Kidney epithelial cell (primary cell): ENCODE data around the gene HNF4A. TPM values are rescaled to one million over a fixed set of nuclear protein-coding genes. Genes with fewer than 3 reads are reported as not detected.

Experiments
- DNase-seq: peaks from one replicate; pipeline ENCODE4 v3.0.0-alpha.2; 2010; ENCODE audit warnings: low read depth
- H3K27me3 ChIP-seq: 2 replicates; pipeline ENCODE4 v1.6.0; 2011; ENCODE audit warnings: low read length; ENCODE audit not compliant: control insufficient read depth, insufficient read depth
- H3K36me3 ChIP-seq: 2 replicates; pipeline ENCODE4 v1.5.1; 2011; ENCODE audit warnings: low read length; ENCODE audit not compliant: control insufficient read depth, insufficient read depth
- H3K4me3 ChIP-seq: 2 replicates; pipeline ENCODE4 v1.5.1; 2011; ENCODE audit warnings: low read depth, mild to moderate bottlenecking, control low read depth, low read length
- total RNA-seq: library from RNA; depleted of rRNA; stranded (reverse); fragments of >200 nt; gene quantifications from 2 replicates; pipeline ENCODE4 v1.2.3, GENCODE V29; 2015
- TF ChIP-seq, protein P1 (sequence below): IDR thresholded peaks from 2 replicates; pipeline ENCODE4 v1.5.1; 2011; ENCODE audit warnings: mild to moderate bottlenecking, moderate library complexity, low read length, control low read depth, inconsistent platforms; ENCODE audit not compliant: insufficient read depth, poor library complexity, severe bottlenecking

The HNF4A gene
- total RNA-seq, 1 donor from 2014 or later: not detected

DNA sequence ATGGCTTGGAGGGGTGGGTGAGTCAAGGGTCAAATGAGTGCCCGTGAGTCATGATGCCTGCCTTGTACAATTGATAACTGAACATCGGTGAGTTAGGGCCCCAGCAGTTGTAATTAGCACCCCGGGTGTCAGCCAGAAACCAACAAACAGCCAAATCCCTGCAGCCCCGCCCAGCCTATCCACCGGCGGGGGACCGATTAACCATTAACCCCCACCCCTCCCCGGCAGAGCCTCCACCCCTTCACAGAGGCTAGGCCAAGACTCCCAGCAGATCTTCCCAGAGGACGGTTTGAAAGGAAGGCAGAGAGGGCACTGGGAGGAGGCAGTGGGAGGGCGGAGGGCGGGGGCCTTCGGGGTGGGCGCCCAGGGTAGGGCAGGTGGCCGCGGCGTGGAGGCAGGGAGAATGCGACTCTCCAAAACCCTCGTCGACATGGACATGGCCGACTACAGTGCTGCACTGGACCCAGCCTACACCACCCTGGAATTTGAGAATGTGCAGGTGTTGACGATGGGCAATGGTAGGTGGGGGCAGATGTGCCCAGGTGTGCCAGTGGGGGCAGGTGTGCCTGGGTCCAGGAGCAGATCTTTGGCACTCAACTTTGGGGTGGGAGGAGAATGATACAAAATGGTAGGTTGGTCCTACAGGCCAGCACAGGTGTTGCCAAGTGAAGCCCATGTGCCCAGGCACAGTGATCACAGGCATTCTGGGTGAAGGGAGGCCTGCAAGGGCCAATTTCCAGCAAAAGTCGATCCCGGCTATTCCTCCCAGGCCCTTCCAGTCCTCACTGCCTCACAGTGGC, 45.7 kb downstream of the HNF4A start:
- TF ChIP-seq, protein P1, sequence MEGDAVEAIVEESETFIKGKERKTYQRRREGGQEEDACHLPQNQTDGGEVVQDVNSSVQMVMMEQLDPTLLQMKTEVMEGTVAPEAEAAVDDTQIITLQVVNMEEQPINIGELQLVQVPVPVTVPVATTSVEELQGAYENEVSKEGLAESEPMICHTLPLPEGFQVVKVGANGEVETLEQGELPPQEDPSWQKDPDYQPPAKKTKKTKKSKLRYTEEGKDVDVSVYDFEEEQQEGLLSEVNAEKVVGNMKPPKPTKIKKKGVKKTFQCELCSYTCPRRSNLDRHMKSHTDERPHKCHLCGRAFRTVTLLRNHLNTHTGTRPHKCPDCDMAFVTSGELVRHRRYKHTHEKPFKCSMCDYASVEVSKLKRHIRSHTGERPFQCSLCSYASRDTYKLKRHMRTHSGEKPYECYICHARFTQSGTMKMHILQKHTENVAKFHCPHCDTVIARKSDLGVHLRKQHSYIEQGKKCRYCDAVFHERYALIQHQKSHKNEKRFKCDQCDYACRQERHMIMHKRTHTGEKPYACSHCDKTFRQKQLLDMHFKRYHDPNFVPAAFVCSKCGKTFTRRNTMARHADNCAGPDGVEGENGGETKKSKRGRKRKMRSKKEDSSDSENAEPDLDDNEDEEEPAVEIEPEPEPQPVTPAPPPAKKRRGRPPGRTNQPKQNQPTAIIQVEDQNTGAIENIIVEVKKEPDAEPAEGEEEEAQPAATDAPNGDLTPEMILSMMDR: no peak
- DNase-seq: no peak
- no peak overlapping the region for H3K4me3 ChIP-seq

DNA sequence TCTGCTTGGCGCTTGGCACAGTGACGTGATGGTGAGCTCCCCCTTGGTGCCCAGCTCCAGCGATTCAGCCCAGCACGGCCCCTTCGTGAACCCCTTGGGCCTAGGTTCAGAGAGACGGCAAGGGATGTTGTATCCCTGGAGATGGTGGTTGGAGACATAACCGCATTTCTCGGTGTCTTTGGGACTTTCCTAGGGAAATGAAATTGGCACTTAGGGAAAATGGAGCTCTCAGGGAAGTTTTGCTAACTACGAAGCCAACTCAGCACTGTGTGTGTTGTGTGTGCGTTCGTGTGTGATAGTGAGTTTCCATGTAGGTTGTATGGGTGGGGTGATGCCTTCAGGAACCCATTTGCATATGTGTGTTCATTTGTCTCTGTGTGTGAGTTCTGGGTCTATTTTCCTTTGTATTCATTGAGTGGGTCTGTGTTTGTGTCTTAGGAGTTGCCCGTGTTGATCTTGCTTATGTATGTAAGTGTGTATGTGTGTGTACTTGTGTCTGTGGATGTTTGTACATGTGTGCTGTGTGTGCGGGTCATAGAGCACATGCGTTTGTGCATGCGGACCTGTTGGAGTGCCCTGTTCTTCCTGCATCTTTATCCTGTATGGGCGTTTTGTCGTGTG, 46.4 kb downstream of the HNF4A start:
- H3K4me3 ChIP-seq: no peak overlapping the region
- TF ChIP-seq, protein P1: no peak

More for the DNA sequence above, 45.7 kb downstream of the HNF4A start:
- no peaks in the 10 kb centered on the region for H3K36me3 ChIP-seq
- peaks cover 14% of the 10 kb centered on the region for H3K27me3 ChIP-seq

DNA sequence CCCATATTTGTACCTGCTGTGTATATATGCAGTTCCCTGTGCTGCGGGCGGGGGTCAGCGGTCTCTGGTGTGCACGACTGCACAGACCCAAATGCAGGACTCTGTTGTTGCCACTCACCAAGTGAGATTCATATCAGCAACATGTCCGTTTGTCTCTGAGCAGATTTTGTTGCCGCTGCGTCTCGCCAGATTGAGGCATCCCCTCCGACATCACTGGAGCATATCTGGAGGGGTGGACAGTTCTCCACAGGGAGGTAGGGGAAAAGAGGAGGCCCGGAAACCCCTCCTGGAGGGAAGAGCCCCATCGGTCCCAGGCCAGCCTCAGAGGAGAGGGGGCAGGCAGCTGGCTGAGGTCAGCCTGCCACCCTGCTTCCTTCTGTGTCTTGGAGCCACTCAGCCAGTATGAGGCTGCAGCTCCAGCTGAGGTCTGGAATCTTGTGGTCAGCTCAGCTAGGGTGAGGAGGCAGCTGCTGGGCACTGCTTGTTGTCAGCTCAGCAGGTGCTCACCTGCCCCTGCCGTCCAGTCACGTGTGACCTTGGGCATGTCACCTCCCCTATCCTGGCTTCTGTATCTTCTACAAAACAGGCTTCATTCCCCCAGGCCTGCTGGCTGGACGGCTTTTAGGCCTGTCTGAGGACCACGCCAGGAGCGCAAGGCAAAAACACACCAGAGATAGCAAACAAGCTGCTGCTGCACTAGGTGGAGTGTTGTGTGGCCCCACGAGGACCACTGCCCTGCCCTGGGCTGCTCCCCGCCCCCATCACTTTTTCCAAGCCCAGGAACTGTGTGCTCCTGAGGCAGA, 47.1 kb downstream of the HNF4A start:
- no peak for DNase-seq
- Histone ChIP-seq H3K36me3 (no peaks in the 10 kb centered on the region), H3K27me3 (peaks cover 10% of the 10 kb centered on the region), H3K4me3 (no peak overlapping the region)
- TF ChIP-seq, protein P1: no peak

More for the DNA sequence above, 46.4 kb downstream of the HNF4A start:
- Histone ChIP-seq H3K36me3 (no peaks in the 10 kb centered on the region), H3K27me3 (peaks cover 10% of the 10 kb centered on the region)
- DNase-seq: no peak

DNA sequence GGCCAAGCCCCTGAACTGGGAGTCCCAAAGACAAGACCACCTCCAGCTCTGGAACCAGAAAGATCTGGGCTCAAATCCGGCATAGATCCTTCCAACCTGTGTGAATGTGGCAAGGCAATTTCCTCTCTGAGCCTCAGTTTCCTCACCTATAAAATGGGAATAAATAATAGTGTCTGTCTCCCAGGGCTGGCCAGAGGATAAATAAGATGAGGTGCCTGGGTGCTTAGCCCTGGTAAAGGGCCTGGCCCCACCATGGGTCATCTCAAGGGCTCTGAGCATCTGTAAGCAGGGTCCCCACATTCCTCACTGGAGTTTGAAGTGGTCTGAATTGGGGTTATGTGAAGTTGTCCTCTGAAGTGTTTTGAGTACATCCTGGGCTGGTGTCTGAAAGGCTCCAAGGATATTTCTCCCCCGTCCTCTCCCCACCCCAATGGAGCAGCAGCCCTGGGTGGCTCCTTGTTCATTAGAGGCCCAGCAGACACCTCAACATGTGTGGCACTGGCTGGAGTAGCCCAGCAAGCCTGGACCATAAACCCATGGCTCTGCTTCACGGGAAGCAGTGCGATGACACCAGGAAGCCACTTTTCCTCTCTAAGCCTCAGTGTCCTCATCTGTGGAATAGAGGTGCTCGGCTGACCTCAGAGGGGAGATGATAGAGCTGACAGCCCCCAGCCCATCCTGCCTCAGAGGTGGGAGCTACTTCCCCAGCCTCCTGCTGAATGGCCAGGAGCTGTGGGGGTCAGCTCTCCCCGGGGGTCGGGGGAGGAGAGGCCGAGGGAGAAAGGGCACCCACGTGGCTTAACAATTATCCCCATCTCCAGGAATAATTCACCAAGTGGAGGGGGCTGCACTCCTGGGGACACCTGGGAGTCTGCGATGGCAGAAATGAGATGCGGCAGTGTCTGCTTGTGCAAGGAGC, 48.0 kb downstream of the HNF4A start:
- no peak for DNase-seq
- Histone ChIP-seq H3K27me3 (peaks cover 10% of the 10 kb centered on the region), H3K4me3 (no peak overlapping the region), H3K36me3 (no peaks in the 10 kb centered on the region)
- TF ChIP-seq, protein P1: no peak
